HepG2 (cell line): ENCODE results near the gene MRE11. TPM values are rescaled to one million over a fixed set of nuclear protein-coding genes. Genes with fewer than 3 reads are reported as not detected.

Experiments
- CEBPG ChIP-seq: IDR thresholded peaks from 2 replicates; pipeline ENCODE4 v1.6.1; 2016
- FOXA3 ChIP-seq: IDR thresholded peaks from 2 replicates; pipeline ENCODE4 v1.6.1; 2016; ENCODE audit warnings: missing genetic modification reagents, missing compliant biosample characterization
- FOXJ3 ChIP-seq: sonication (generic); formaldehyde crosslinking; IDR thresholded peaks from 2 replicates; pipeline ENCODE4 v1.4.0; 2020; ENCODE audit warnings: missing genetic modification reagents, mild to moderate bottlenecking, borderline replicate concordance
- NR2F1 ChIP-seq, 2 experiments: fragments of 450-650 bp in 1 of 2; formaldehyde crosslinking in 1 of 2; IDR thresholded peaks; 2 replicates each; pipeline versions ENCODE4 v1.5.0 to v1.6.1; 2016 to 2020; ENCODE audit warnings: mild to moderate bottlenecking in 1 of 2, missing compliant biosample characterization in 1 of 2, missing genetic modification reagents in 1 of 2, moderate library complexity in 1 of 2
- RFXAP ChIP-seq: sonication (generic); formaldehyde crosslinking; IDR thresholded peaks from 2 replicates; pipeline ENCODE4 v1.4.0; 2020; ENCODE audit warnings: missing genetic modification reagents, borderline replicate concordance
- TBX2 ChIP-seq: sonication (generic); formaldehyde crosslinking; IDR thresholded peaks from 2 replicates; pipeline ENCODE4 v1.5.0; 2020; ENCODE audit warnings: missing genetic modification reagents, mild to moderate bottlenecking, borderline replicate concordance
- TOE1 ChIP-seq: sonication (generic); formaldehyde crosslinking; IDR thresholded peaks from 2 replicates; pipeline ENCODE4 v1.4.0; 2020; ENCODE audit warnings: mild to moderate bottlenecking, missing genetic modification reagents
- ZBTB26 ChIP-seq: IDR thresholded peaks from 2 replicates; pipeline ENCODE4 v1.6.1; 2016; ENCODE audit warnings: missing compliant biosample characterization, missing genetic modification reagents, borderline replicate concordance
- ZFP1 ChIP-seq: IDR thresholded peaks from 2 replicates; pipeline ENCODE4 v1.6.1; 2016
- ZFP36 ChIP-seq: fragments of 150-350 bp; IDR thresholded peaks from 2 replicates; pipeline ENCODE4 v1.6.1; 2018; ENCODE audit warnings: borderline replicate concordance, low read length, low read depth; ENCODE audit not compliant: partially characterized antibody
- ZNF747 ChIP-seq: sonication (generic); formaldehyde crosslinking; IDR thresholded peaks from 2 replicates; pipeline ENCODE4 v1.8.1; 2023; ENCODE audit warnings: missing genetic modification reagents, mild to moderate bottlenecking, borderline replicate concordance
- polyA plus RNA-seq, 8 experiments: library from polyadenylated mRNA; depleted of rRNA in 3 of 8; stranded (reverse) in 7 of 8; unstranded in 1 of 8; fragments of >200 nt; fragmentation: Illumina TruSeq in 4 of 8; extraction: Trizol in 4 of 8; gene quantifications; 2 replicates each; pipeline versions ENCODE4 v1.2.1 to v1.2.3, GENCODE V29; 2011 to 2016; ENCODE audit warnings: low read depth in 4 of 8, missing spikeins in 1 of 8, mixed read lengths in 1 of 8; ENCODE audit not compliant: insufficient read depth in 1 of 8
- total RNA-seq, 5 experiments: library from RNA; depleted of rRNA; stranded (reverse); fragments of >200 nt; fragmentation: Illumina TruSeq; extraction: Trizol; gene quantifications; 2 replicates each; pipeline ENCODE4 v1.2.3, GENCODE V29; 2016; ENCODE audit warnings: low read depth in 1 of 5
- TF ChIP-seq, protein P1 (sequence below): sonication (generic); formaldehyde crosslinking; IDR thresholded peaks from 2 replicates; pipeline ENCODE4 v1.4.0; 2020; ENCODE audit warnings: mild to moderate bottlenecking, missing genetic modification reagents
- TF ChIP-seq, protein P2 (sequence below): sonication (generic); formaldehyde crosslinking; IDR thresholded peaks from 2 replicates; pipeline ENCODE4 v1.4.0; 2020; ENCODE audit warnings: missing genetic modification reagents, low read depth, mild to moderate bottlenecking, borderline replicate concordance

MRE11 gene
- total and polyA plus RNA-seq, 2 of the 13 experiments (the other 11 are each of a cell fraction or from before 2014, with no cell fraction given): 7.2 to 37.3 TPM

- TF ChIP-seq TOE1 (CRISPR knock-in tag) (no peak), RFXAP (no peak), TBX2 (CRISPR knock-in tag) (no peak), ZFP36 (no peak), FOXA3 (peak; percentile 75), CEBPG (peak; percentile 23; the same call in 1 of the 2 replicates), ZBTB26 (CRISPR knock-in tag) (no peak), ZFP1 (CRISPR knock-in tag) (no peak), FOXJ3 (CRISPR knock-in tag) (no peak), NR2F1 (CRISPR knock-in tag; IDR thresholded peaks at IDR 0.05) (0 out of 4 replicates have a peak, but pooled peaks of 1 of the 2 experiments have one; percentile 52), ZNF747 (CRISPR knock-in tag) (no peak)
- TF ChIP-seq, protein P1, sequence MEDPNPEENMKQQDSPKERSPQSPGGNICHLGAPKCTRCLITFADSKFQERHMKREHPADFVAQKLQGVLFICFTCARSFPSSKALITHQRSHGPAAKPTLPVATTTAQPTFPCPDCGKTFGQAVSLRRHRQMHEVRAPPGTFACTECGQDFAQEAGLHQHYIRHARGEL (CRISPR knock-in tag): no peak
- TF ChIP-seq, protein P2, sequence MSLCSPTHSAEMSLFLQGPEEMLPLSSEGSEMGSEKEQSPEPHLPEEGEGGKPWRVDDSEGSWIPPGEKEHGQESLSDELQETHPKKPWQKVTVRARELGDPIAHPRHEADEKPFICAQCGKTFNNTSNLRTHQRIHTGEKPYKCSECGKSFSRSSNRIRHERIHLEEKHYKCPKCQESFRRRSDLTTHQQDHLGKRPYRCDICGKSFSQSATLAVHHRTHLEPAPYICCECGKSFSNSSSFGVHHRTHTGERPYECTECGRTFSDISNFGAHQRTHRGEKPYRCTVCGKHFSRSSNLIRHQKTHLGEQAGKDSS (CRISPR knock-in tag): no peak
- TF ChIP-seq, all 625 proteins: peak for 32
Observed at GRCh38 chr11:94402355-94402754, 91.3 kb downstream of the MRE11 start (continued).
